PC-3 (cell line): ENCODE data around the gene DLK1. TPM values are rescaled to one million over a fixed set of nuclear protein-coding genes. Genes with fewer than 3 reads are reported as not detected.

Experiments used
- ATAC-seq: fragments of 200-7000 bp; cut with Tn5 transposase; 2 replicates; pipeline ENCODE4 v1.9.1; 2020; ENCODE audit warnings: mild to moderate bottlenecking, moderate library complexity
- BruUV-seq: library from RNA; stranded (reverse); fragments of 400-500 nt; replicated peaks from 2 replicates; lab custom pipeline; 2021; lab: Mats Ljungman, UMichigan
- CTCF ChIA-PET: fragments of 300-600 bp; sonication (Branson Sonifier 250); formaldehyde crosslinking; loops from one replicate; lab custom pipeline; 2022; ENCODE audit warnings: antibody characterized with exemption; lab: Charles Lee
- POLR2A ChIA-PET: fragments of 300-600 bp; sonication (Branson Sonifier 250); formaldehyde crosslinking; loops from one replicate; lab custom pipeline; 2022; ENCODE audit warnings: antibody characterized with exemption; ENCODE audit not compliant: unreplicated experiment; lab: Charles Lee
- DNase-seq: peaks from one replicate; pipeline ENCODE4 v3.0.0-alpha.2; 2015
- H2AFZ ChIP-seq: fragments of 300-600 bp; sonication (generic); 2 replicates; pipeline ENCODE4 v1.6.0; 2016; ENCODE audit warnings: antibody characterized with exemption, low read length
- H3F3A ChIP-seq: fragments of 300-600 bp; sonication (generic); one replicate; pipeline ENCODE4 v1.6.0; 2017; ENCODE audit warnings: antibody characterized with exemption, low read length, control low read depth, mild to moderate bottlenecking; ENCODE audit not compliant: unreplicated experiment
- H3K27ac ChIP-seq: fragments of 300-600 bp; sonication (generic); 2 replicates; pipeline ENCODE4 v1.5.1; 2016; ENCODE audit warnings: mild to moderate bottlenecking, low read length
- H3K27me3 ChIP-seq: fragments of 300-600 bp; sonication (generic); 2 replicates; pipeline ENCODE4 v1.6.1; 2016; ENCODE audit warnings: low read length, mixed read lengths
- H3K36me3 ChIP-seq: fragments of 300-600 bp; sonication (generic); 2 replicates; pipeline ENCODE4 v1.6.1; 2016; ENCODE audit warnings: low read depth, mixed run types, low read length, mixed read lengths
- H3K4me1 ChIP-seq: fragments of 300-600 bp; sonication (generic); 2 replicates; pipeline ENCODE4 v1.5.1; 2016; ENCODE audit warnings: low read length; ENCODE audit not compliant: insufficient read depth
- H3K4me2 ChIP-seq: fragments of 300-600 bp; sonication (generic); 2 replicates; pipeline ENCODE4 v1.6.0; 2016; ENCODE audit warnings: low read length
- H3K4me3 ChIP-seq: fragments of 300-600 bp; sonication (generic); 2 replicates; pipeline ENCODE4 v1.5.1; 2016; ENCODE audit warnings: mild to moderate bottlenecking, low read length, mixed read lengths
- H3K79me2 ChIP-seq: fragments of 300-600 bp; sonication (generic); 2 replicates; pipeline ENCODE4 v1.6.1; 2017; ENCODE audit warnings: low read length, mixed read lengths
- H3K9ac ChIP-seq: fragments of 300-600 bp; sonication (generic); 2 replicates; pipeline ENCODE4 v1.6.0; 2016; ENCODE audit warnings: mild to moderate bottlenecking, low read length
- H3K9me2 ChIP-seq: fragments of 300-600 bp; sonication (generic); replicated peaks from 2 replicates; pipeline ENCODE4 v1.6.1; 2016; ENCODE audit warnings: mixed run types, low read length, mixed read lengths
- H3K9me3 ChIP-seq: fragments of 300-600 bp; sonication (generic); 2 replicates; pipeline ENCODE4 v1.6.1; 2016; ENCODE audit warnings: low read length, mixed read lengths
- H4K20me1 ChIP-seq: fragments of 300-600 bp; sonication (generic); 2 replicates; pipeline ENCODE4 v1.6.1; 2016; ENCODE audit warnings: low read length, mixed read lengths
- CTCF ChIP-seq: fragments of 300-600 bp; sonication (generic); conservative IDR thresholded peaks from 2 replicates; pipeline ENCODE4 v1.5.1; 2017; ENCODE audit warnings: antibody characterized with exemption, low read depth, mild to moderate bottlenecking, low read length
- EZH2 ChIP-seq: fragments of 300-600 bp; sonication (generic); IDR thresholded peaks from one replicate; pipeline ENCODE4 v1.6.1; 2017; ENCODE audit warnings: antibody characterized with exemption, mild to moderate bottlenecking, low read length; ENCODE audit not compliant: unreplicated experiment
- EZH2phosphoT487 ChIP-seq: fragments of 300-600 bp; sonication (generic); IDR thresholded peaks from 2 replicates; pipeline ENCODE4 v1.6.1; 2018; ENCODE audit warnings: mild to moderate bottlenecking, antibody characterized with exemption, low read length, borderline replicate concordance
- intact Hi-C: fragments of 100-400 bp; cut with micrococcal nuclease; formaldehyde crosslinking; loops from 2 replicates; pipeline ENCODE4 v1.9.0; 2023
- total RNA-seq: library from RNA; depleted of rRNA; stranded (reverse); fragments of >200 nt; gene quantifications from 2 replicates; pipeline ENCODE4 v1.2.3, GENCODE V29; 2014

DLK1 gene
- total RNA-seq, 1 experiment from 2014 or later, result not detected

- no peak for ATAC-seq
These were observed 46.9 kb downstream of the DLK1 start for GRCh38 chr14:100773331-100774163.

GRCh38 chr14:100774164-100774537, 47.5 kb downstream of the DLK1 start:
- CTCF ChIA-PET, result no interaction called here
- Histone ChIP-seq H3K36me3 (no peaks in the 10 kb centered on the region), H3K4me1 (no peaks in the 10 kb centered on the region), H2AFZ (no peak overlapping the region), H3K27me3 (peaks cover 32% of the 10 kb centered on the region), H3K4me2 (no peak overlapping the region), H3F3A (no peaks in the 10 kb centered on the region), H3K27ac (no peak overlapping the region), H3K9me2 (no peaks in the 10 kb centered on the region), H3K4me3 (no peak overlapping the region), H3K9ac (no peak overlapping the region), H3K79me2 (no peaks in the 10 kb centered on the region), H3K9me3 (no peaks in the 10 kb centered on the region), H4K20me1 (no peaks in the 10 kb centered on the region)
- intact Hi-C loops, result no loop called here
- ATAC-seq (no peak), DNase-seq (no peak)
- TF ChIP-seq EZH2phosphoT487, result no peak
- TF ChIP-seq CTCF, result no peak
- TF ChIP-seq EZH2, result no peak
- BruUV-seq, result no TSS peak
- POLR2A ChIA-PET, result no interaction called here

More at GRCh38 chr14:100773331-100774163, 46.9 kb downstream of the DLK1 start:
- no peak overlapping the region for H3K4me2 ChIP-seq
- H3K4me1 ChIP-seq, result no peaks in the 10 kb centered on the region
- no peak overlapping the region for H3K27ac ChIP-seq
- H3K4me3 ChIP-seq, result no peak overlapping the region
- POLR2A ChIA-PET, result no interaction called here
- DNase-seq, result no peak
- no peaks in the 10 kb centered on the region for H3K9me3 ChIP-seq
- BruUV-seq, result no TSS peak
- H3K79me2 ChIP-seq, result no peaks in the 10 kb centered on the region
- intact Hi-C loops, result no loop called here
- TF ChIP-seq CTCF (no peak), EZH2 (no peak), EZH2phosphoT487 (no peak)
- no peaks in the 10 kb centered on the region for H3K36me3 ChIP-seq
- CTCF ChIA-PET, result no interaction called here
- H3F3A ChIP-seq, result no peaks in the 10 kb centered on the region
- no peak overlapping the region for H2AFZ ChIP-seq
- H4K20me1 ChIP-seq, result no peaks in the 10 kb centered on the region
- H3K9ac ChIP-seq, result no peak overlapping the region
- H3K27me3 ChIP-seq, result peaks cover 32% of the 10 kb centered on the region
- H3K9me2 ChIP-seq, result no peaks in the 10 kb centered on the region

GRCh38 chr14:100775351-100775830, 48.7 kb downstream of the DLK1 start:
- Histone ChIP-seq H3K4me3 (no peak overlapping the region), H3K4me2 (no peak overlapping the region), H3K79me2 (no peaks in the 10 kb centered on the region), H3K27me3 (peaks cover 32% of the 10 kb centered on the region), H3K9me2 (no peaks in the 10 kb centered on the region), H3K9me3 (no peaks in the 10 kb centered on the region), H2AFZ (no peak overlapping the region), H3F3A (no peaks in the 10 kb centered on the region), H3K27ac (no peak overlapping the region), H4K20me1 (no peaks in the 10 kb centered on the region), H3K9ac (no peak overlapping the region), H3K36me3 (no peaks in the 10 kb centered on the region), H3K4me1 (no peaks in the 10 kb centered on the region)
- POLR2A ChIA-PET, result no interaction called here
- no TSS peak for BruUV-seq
- TF ChIP-seq CTCF (no peak), EZH2 (no peak), EZH2phosphoT487 (no peak)
- DNase-seq (no peak), ATAC-seq (no peak)
- CTCF ChIA-PET, result no interaction called here
- intact Hi-C loops, result no loop called here
